A549 (cell line): ENCODE data around the gene UBE2E3.

Source experiments
- CEBPB ChIP-seq, 2 experiments: fragments of >200 bp in 1 of 2; sonication (Bioruptor Twin) in 1 of 2; formaldehyde crosslinking in 1 of 2; IDR thresholded peaks; 2 replicates each; pipeline ENCODE4 v1.6.1; 2012 to 2016
- CTCF ChIP-seq: fragments of >200 bp; sonication (Bioruptor Twin); formaldehyde crosslinking; IDR thresholded peaks from 3 replicates; pipeline ENCODE4 v1.5.1; 2016
- EP300 ChIP-seq, 2 experiments: fragments of >200 bp; sonication (Bioruptor Twin); formaldehyde crosslinking; IDR thresholded peaks; 2 replicates in 1 of 2; 3 replicates in 1 of 2; pipeline ENCODE4 v1.6.1; 2016 to 2017
- ESRRA ChIP-seq: fragments of 150-350 bp; IDR thresholded peaks from 2 replicates; pipeline ENCODE4 v1.6.1; 2014; ENCODE audit warnings: mild to moderate bottlenecking, low read length, borderline replicate concordance
- HEYL ChIP-seq: fragments of 250-450 bp; sonication (Bioruptor Pico); IDR thresholded peaks from 2 replicates; pipeline ENCODE4 v1.8.0; 2021; ENCODE audit warnings: mild to moderate bottlenecking, moderate library complexity
- PBX3 ChIP-seq: IDR thresholded peaks from 2 replicates; pipeline ENCODE4 v1.6.1; 2012
- POLR2A ChIP-seq: IDR thresholded peaks from 2 replicates; pipeline ENCODE4 v1.6.1; 2012; ENCODE audit warnings: mild to moderate bottlenecking, low read length
- RAD21 ChIP-seq, 2 experiments: fragments of >200 bp in 1 of 2; sonication (Bioruptor Twin) in 1 of 2; formaldehyde crosslinking in 1 of 2; IDR thresholded peaks in 1 of 2; conservative IDR thresholded peaks in 1 of 2; 2 replicates in 1 of 2; 3 replicates in 1 of 2; pipeline ENCODE4 v1.6.1; 2012 to 2018; ENCODE audit warnings: inconsistent platforms in 1 of 2
- SREBF2 ChIP-seq: fragments of 450-650 bp; IDR thresholded peaks from 2 replicates; pipeline ENCODE4 v1.6.1; 2014; ENCODE audit warnings: mild to moderate bottlenecking, moderate library complexity
- USF2 ChIP-seq: fragments of 450-650 bp; IDR thresholded peaks from 2 replicates; pipeline ENCODE4 v1.6.1; 2014; ENCODE audit warnings: antibody characterized with exemption
- ZFP36 ChIP-seq: fragments of 450-650 bp; IDR thresholded peaks from 2 replicates; pipeline ENCODE4 v1.6.1; 2014; ENCODE audit warnings: borderline replicate concordance; ENCODE audit not compliant: partially characterized antibody

GRCh38 chr2:180931841-180932240 is 48.6 kb upstream of the UBE2E3 start:
- TF ChIP-seq CTCF (no peak), POLR2A (no peak), CEBPB (IDR thresholded peaks at IDR 0.05) (no peak), ESRRA (no peak), PBX3 (no peak), ZFP36 (no peak), RAD21 (conservative IDR thresholded peaks at IDR 0.05 in 1 of 2, IDR thresholded peaks at IDR 0.05 in 1 of 2) (no peak), SREBF2 (no peak), HEYL (CRISPR knock-in tag) (no peak), EP300 (IDR thresholded peaks at IDR 0.05) (no peak), USF2 (no peak)
